A673 (cell line): ENCODE measurements around the gene RGS14. TPM values are rescaled to one million over a fixed set of nuclear protein-coding genes. Genes with fewer than 3 reads are reported as not detected.

ENCODE experiments used
- BruUV-seq: library from RNA; stranded (reverse); fragments of 400-500 nt; replicated peaks from 2 replicates; lab custom pipeline; 2021; lab: Mats Ljungman, UMichigan
- CTCF ChIA-PET: fragments of 300-600 bp; sonication (Branson Sonifier 250); formaldehyde crosslinking; loops from one replicate; lab custom pipeline; 2022; ENCODE audit warnings: antibody characterized with exemption; lab: Charles Lee
- POLR2A ChIA-PET: fragments of 300-600 bp; sonication (Branson Sonifier 250); formaldehyde crosslinking; loops from one replicate; lab custom pipeline; 2022; ENCODE audit warnings: antibody characterized with exemption; ENCODE audit not compliant: low non-redundant PET; lab: Charles Lee
- DNase-seq: peaks from one replicate; pipeline ENCODE4 v3.0.0-alpha.2; 2015; ENCODE audit warnings: low spot score
- H3K27ac ChIP-seq: fragments of 200-600 bp; sonication (generic); 2 replicates; pipeline ENCODE4 v1.5.1; 2016; ENCODE audit warnings: mixed run types, low read depth, mild to moderate bottlenecking, mixed read lengths, antibody characterized with exemption, low read length; ENCODE audit not compliant: poor library complexity, severe bottlenecking
- H3K27me3 ChIP-seq: fragments of 200-600 bp; sonication (generic); replicated peaks from 2 replicates; pipeline ENCODE4 v1.6.1; 2017; ENCODE audit warnings: mixed run types, low read depth, mild to moderate bottlenecking, mixed read lengths, antibody characterized with exemption, low read length; ENCODE audit not compliant: insufficient read depth, poor library complexity
- H3K36me3 ChIP-seq: fragments of 200-600 bp; sonication (generic); 2 replicates; pipeline ENCODE4 v1.6.1; 2016; ENCODE audit warnings: mixed run types, mild to moderate bottlenecking, mixed read lengths, antibody characterized with exemption, low read length; ENCODE audit not compliant: insufficient read depth, poor library complexity, severe bottlenecking
- H3K4me1 ChIP-seq: fragments of 200-600 bp; sonication (generic); 2 replicates; pipeline ENCODE4 v1.6.1; 2017; ENCODE audit warnings: mixed run types, mild to moderate bottlenecking, mixed read lengths, antibody characterized with exemption, low read length; ENCODE audit not compliant: insufficient read depth, poor library complexity, severe bottlenecking
- H3K4me3 ChIP-seq: fragments of 200-600 bp; sonication (generic); 2 replicates; pipeline ENCODE4 v1.5.1; 2016; ENCODE audit warnings: low read depth, mixed run types, mild to moderate bottlenecking, mixed read lengths, low read length; ENCODE audit not compliant: poor library complexity, severe bottlenecking
- H3K9me3 ChIP-seq: fragments of 200-600 bp; sonication (generic); 2 replicates; pipeline ENCODE4 v1.6.1; 2016; ENCODE audit warnings: mixed run types, low read depth, mild to moderate bottlenecking, mixed read lengths, antibody characterized with exemption, low read length; ENCODE audit not compliant: poor library complexity, severe bottlenecking
- CTCF ChIP-seq: fragments of 300-800, 200-600 bp; sonication (generic); conservative IDR thresholded peaks from 2 replicates; pipeline ENCODE4 v1.5.1; 2017; ENCODE audit warnings: low read depth, mild to moderate bottlenecking, antibody characterized with exemption, low read length, moderate library complexity, mixed read lengths
- EZH2 ChIP-seq: fragments of 200-600 bp; sonication (generic); IDR thresholded peaks from 2 replicates; pipeline ENCODE4 v1.6.1; 2017; ENCODE audit warnings: borderline replicate concordance, low read depth, mild to moderate bottlenecking, mixed read lengths, antibody characterized with exemption, low read length; ENCODE audit not compliant: poor library complexity, severe bottlenecking
- intact Hi-C: fragments of 100-400 bp; cut with micrococcal nuclease; formaldehyde crosslinking; loops from one replicate; pipeline ENCODE4 v1.10.0; 2022; ENCODE audit not compliant: unreplicated experiment
- total RNA-seq: library from RNA; stranded (reverse); gene quantifications from 2 replicates; pipeline ENCODE4 v1.2.3, GENCODE V29; 2021

RGS14 gene
- total RNA-seq, 1 experiment from 2014 or later: 3.1 TPM

- BruUV-seq: no TSS peak
- Histone ChIP-seq H3K36me3 (peaks cover 10% of the 10 kb centered on the region), H3K27me3 (no peaks in the 10 kb centered on the region), H3K9me3 (no peaks in the 10 kb centered on the region), H3K27ac (no peak overlapping the region), H3K4me3 (peak overlapping the region; percentile 88), H3K4me1 (peaks cover 8% of the 10 kb centered on the region)
- DNase-seq: no peak
- POLR2A ChIA-PET: no interaction called here
- CTCF ChIA-PET: no interaction called here
- TF ChIP-seq CTCF (no peak), EZH2 (no peak)
- intact Hi-C loops: no loop called here
Measured at GRCh38 chr5:177349762-177350161, 8.0 kb upstream of the RGS14 start.

- TF ChIP-seq EZH2 (no peak), CTCF (no peak)
- ChIA-PET POLR2A (interaction anchor here (0.6 kb wide), 1 partner anchor 22 kb away, joined by 3 read pairs; no protein-coding TSS in a partner anchor), CTCF (no interaction called here)
- Histone ChIP-seq H3K36me3 (peaks cover 10% of the 10 kb centered on the region), H3K27me3 (no peaks in the 10 kb centered on the region), H3K4me3 (peak overlapping the region; percentile 88), H3K4me1 (peaks cover 8% of the 10 kb centered on the region), H3K27ac (peak overlapping the region; percentile 95), H3K9me3 (no peaks in the 10 kb centered on the region)
- DNase-seq: no peak
- intact Hi-C loops: no loop called here
- no TSS peak for BruUV-seq
Measured at GRCh38 chr5:177350776-177351391, 6.8 kb upstream of the RGS14 start.

- Histone ChIP-seq H3K27me3 (no peaks in the 10 kb centered on the region), H3K9me3 (no peaks in the 10 kb centered on the region), H3K36me3 (peaks cover 10% of the 10 kb centered on the region), H3K27ac (peak within 1 kb of the TSS; percentile 95), H3K4me3 (peak within 1 kb of the TSS; percentile 88), H3K4me1 (peaks cover 8% of the 10 kb centered on the region)
- no peak for TF ChIP-seq EZH2
- no peak for TF ChIP-seq CTCF
- no TSS peak for BruUV-seq
- POLR2A ChIA-PET: interaction anchor here (0.5 to 0.6 kb wide), 2 partner anchors 23 to 75 kb away, joined by 3 to 13 read pairs; partner anchors contain the start of gene GRK6
- CTCF ChIA-PET: interaction anchor here (0.7 kb wide), 1 partner anchor 41 kb away, joined by 3 read pairs; no protein-coding TSS in a partner anchor
- intact Hi-C loops: no loop called here
- peak; percentile 94 for DNase-seq
Measured at GRCh38 chr5:177351392-177352329, 6.1 kb upstream of the RGS14 start, which contains the start of gene LMAN2. Gene LMAN2 (minus strand): TSS chr5:177351668. CDS start chr5:177351647, 21 bp downstream.
